ENCODE data around the gene BLVRB.
A peak's percentile ranks its signal among the peaks of the same experiment; 100 is the strongest.

The BLVRB gene

GRCh38 chr19:40400559-40400958, 65.0 kb downstream of the BLVRB start:
- no peak for DNase-seq (ENCODE audit: low spot score)

DNA sequence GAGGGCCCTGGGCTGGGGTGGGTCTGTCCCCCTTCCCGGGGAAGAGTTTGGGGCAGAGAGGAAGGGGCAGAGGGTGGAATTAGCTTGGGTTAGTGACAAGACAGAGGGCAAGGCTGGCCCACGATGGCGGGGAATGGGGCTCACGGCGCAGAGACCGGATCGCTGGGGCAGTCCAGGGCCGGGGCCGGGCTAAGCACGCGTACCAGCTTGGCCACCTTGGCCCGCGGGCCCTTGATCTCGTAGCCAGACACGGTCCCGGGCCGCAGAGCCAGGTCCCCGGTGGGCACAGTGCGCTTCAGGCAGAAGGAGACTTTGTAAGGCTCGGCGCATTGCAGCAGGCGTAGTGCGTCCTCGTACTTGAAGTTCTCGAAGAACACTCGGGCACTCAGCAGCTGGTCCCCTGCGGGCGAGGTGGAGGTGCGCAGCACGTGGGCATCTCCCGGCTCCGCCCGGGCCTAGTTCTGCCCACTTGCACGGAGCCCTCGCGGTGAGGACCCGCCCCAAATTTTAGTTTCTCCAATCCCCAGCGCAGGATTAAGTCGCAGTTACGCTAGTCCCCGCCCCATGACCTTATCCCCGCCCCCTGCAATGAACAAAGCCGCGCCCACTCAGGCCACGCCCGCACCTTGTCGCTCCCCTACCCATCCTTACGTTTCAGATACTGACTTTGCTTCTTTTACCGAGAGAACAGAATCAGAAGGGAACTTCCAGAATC, 67.0 kb downstream of the BLVRB start:
- peak; percentile 68 for DNase-seq (ENCODE audit: low spot score)

All from CD4-positive, alpha-beta T cell treated with Interleukin-2 at 100 ng/mL for 4 hours (primary cell).